ENCODE results near the gene GAB4.

The GAB4 gene

GRCh38 chr22:16972311-16972710, 35.7 kb downstream of the GAB4 start:
- TF ChIP-seq CTCF (conservative IDR thresholded peaks at IDR 0.05; ENCODE audit: low read depth, low read length), result no peak
- no peak overlapping the region for H3K4me3 ChIP-seq (ENCODE audit: low read length)
- DNase-seq (ENCODE audit: low read depth), result no peak

GRCh38 chr22:16970446-16970845, 37.6 kb downstream of the GAB4 start:
- TF ChIP-seq CTCF (conservative IDR thresholded peaks at IDR 0.05; ENCODE audit: low read depth, low read length), result no peak
- no peak overlapping the region for H3K4me3 ChIP-seq (ENCODE audit: low read length)
- DNase-seq (ENCODE audit: low read depth), result no peak

- no peak overlapping the region for H3K4me3 ChIP-seq (ENCODE audit: low read length)
- no peak for TF ChIP-seq CTCF (conservative IDR thresholded peaks at IDR 0.05; ENCODE audit: low read depth, low read length)
- DNase-seq (ENCODE audit: low read depth), result no peak
These were observed 38.3 kb downstream of the GAB4 start for GRCh38 chr22:16969508-16970327.

- TF ChIP-seq CTCF (conservative IDR thresholded peaks at IDR 0.05; ENCODE audit: low read depth, low read length), result no peak
- DNase-seq (ENCODE audit: low read depth), result no peak
- no peak overlapping the region for H3K4me3 ChIP-seq (ENCODE audit: low read length)
These were observed 39.8 kb downstream of the GAB4 start for GRCh38 chr22:16968218-16968595.

- H3K4me3 ChIP-seq (ENCODE audit: low read length), result no peak overlapping the region
- TF ChIP-seq CTCF (conservative IDR thresholded peaks at IDR 0.05; ENCODE audit: low read depth, low read length), result no peak
- no peak for DNase-seq (ENCODE audit: low read depth)
These were observed 40.4 kb downstream of the GAB4 start for GRCh38 chr22:16967453-16968217.

- no peak for DNase-seq (ENCODE audit: low read depth)
- TF ChIP-seq CTCF (conservative IDR thresholded peaks at IDR 0.05; ENCODE audit: low read depth, low read length), result no peak
- no peak overlapping the region for H3K4me3 ChIP-seq (ENCODE audit: low read length)
These were observed 41.8 kb downstream of the GAB4 start for GRCh38 chr22:16966251-16966650.

Measured in retinal pigment epithelial cell (primary cell).